GM23338 (cell line): Measurements from ENCODE around the gene EPG5. TPM values are rescaled to one million over a fixed set of nuclear protein-coding genes. Genes with fewer than 3 reads are reported as not detected.

Experiments
- ATAC-seq: fragments of 200-7000 bp; cut with Tn5 transposase; 3 replicates; pipeline ENCODE4 v1.9.1; 2020
- DNase-seq: peaks from one replicate; pipeline ENCODE4 v3.0.0-alpha.2; 2015; ENCODE audit warnings: low spot score
- H2AFZ ChIP-seq: fragments of 200-600 bp; sonication (generic); 2 replicates; pipeline ENCODE4 v1.8.0; 2016; ENCODE audit warnings: antibody characterized with exemption, mild to moderate bottlenecking, moderate library complexity
- H3F3A ChIP-seq: fragments of 200-600 bp; sonication (generic); replicated peaks from 2 replicates; pipeline ENCODE4 v1.8.0; 2017; ENCODE audit warnings: antibody characterized with exemption, mixed run types, low read depth
- H3K27ac ChIP-seq: fragments of 200-600 bp; sonication (generic); 2 replicates; pipeline ENCODE4 v1.6.1; 2016; ENCODE audit warnings: low read depth
- H3K27me3 ChIP-seq: fragments of 200-600 bp; sonication (generic); 2 replicates; pipeline ENCODE4 v1.8.0; 2016; ENCODE audit warnings: mild to moderate bottlenecking, mixed run types, moderate library complexity; ENCODE audit not compliant: insufficient read depth
- H3K36me3 ChIP-seq: fragments of 200-600 bp; sonication (generic); 2 replicates; pipeline ENCODE4 v1.8.0; 2016; ENCODE audit warnings: mild to moderate bottlenecking; ENCODE audit not compliant: insufficient read depth
- H3K4me1 ChIP-seq: fragments of 200-600 bp; sonication (generic); 2 replicates; pipeline ENCODE4 v1.8.0; 2016; ENCODE audit warnings: mild to moderate bottlenecking, moderate library complexity; ENCODE audit not compliant: insufficient read depth
- H3K4me2 ChIP-seq: fragments of 200-600 bp; sonication (generic); 2 replicates; pipeline ENCODE4 v1.7.1; 2017; ENCODE audit warnings: mixed run types
- H3K4me3 ChIP-seq: fragments of 200-600 bp; sonication (generic); 2 replicates; pipeline ENCODE4 v1.6.1; 2016; ENCODE audit warnings: mixed run types
- H3K79me2 ChIP-seq: fragments of 200-600 bp; sonication (generic); replicated peaks from 2 replicates; pipeline ENCODE4 v1.8.0; 2017; ENCODE audit warnings: mild to moderate bottlenecking; ENCODE audit not compliant: insufficient read depth
- H3K9me2 ChIP-seq: fragments of 200-600 bp; sonication (generic); 2 replicates; pipeline ENCODE4 v1.8.0; 2017; ENCODE audit not compliant: insufficient read depth
- H4K20me1 ChIP-seq: fragments of 200-600 bp; sonication (generic); replicated peaks from 2 replicates; pipeline ENCODE4 v1.8.0; 2017; ENCODE audit warnings: mild to moderate bottlenecking; ENCODE audit not compliant: insufficient read depth
- H3K27ac Mint-ChIP-seq: 2 replicates; pipeline ENCODE4 v1.8.0; 2020; ENCODE audit warnings: inconsistent platforms, mild to moderate bottlenecking, moderate library complexity, mixed read lengths
- H3K27me3 Mint-ChIP-seq: 3 replicates; pipeline ENCODE4 v1.8.0; 2022; ENCODE audit warnings: low read depth, mild to moderate bottlenecking, moderate library complexity, mixed read lengths, inconsistent platforms; ENCODE audit not compliant: insufficient read depth, poor library complexity
- H3K36me3 Mint-ChIP-seq: 3 replicates; pipeline ENCODE4 v1.8.0; 2021; ENCODE audit warnings: low read depth, mild to moderate bottlenecking, inconsistent platforms, moderate library complexity, mixed read lengths
- H3K4me1 Mint-ChIP-seq: 3 replicates; pipeline ENCODE4 v1.8.0; 2020; ENCODE audit warnings: mild to moderate bottlenecking, inconsistent platforms, mixed read lengths
- H3K4me3 Mint-ChIP-seq: 3 replicates; pipeline ENCODE4 v1.8.0; 2021; ENCODE audit warnings: moderate library complexity, mild to moderate bottlenecking, inconsistent platforms, mixed read lengths
- H3K9me3 Mint-ChIP-seq: 3 replicates; pipeline ENCODE4 v1.8.0; 2020; ENCODE audit warnings: moderate library complexity, mild to moderate bottlenecking, inconsistent platforms, mixed read lengths
- CREB1 ChIP-seq: fragments of 250-450 bp; sonication (Bioruptor Pico); IDR thresholded peaks from 2 replicates; pipeline ENCODE4 v1.5.0; 2020; ENCODE audit warnings: low read depth, mild to moderate bottlenecking, moderate library complexity
- CTCF ChIP-seq, 2 experiments: fragments of 200-600 bp in 1 of 2; sonication (generic) in 1 of 2; conservative IDR thresholded peaks; 2 replicates each; pipeline versions ENCODE4 v1.5.1 to v1.6.1; 2016 to 2017; ENCODE audit warnings: antibody characterized with exemption in 2 of 2, low read depth in 2 of 2, mild to moderate bottlenecking in 2 of 2, moderate library complexity in 1 of 2
- ETS1 ChIP-seq: IDR thresholded peaks from 2 replicates; pipeline ENCODE4 v1.6.1; 2016; ENCODE audit warnings: antibody characterized with exemption
- EZH2 ChIP-seq: fragments of 200-600 bp; sonication (generic); IDR thresholded peaks from one replicate; pipeline ENCODE4 v1.8.0; 2017; ENCODE audit warnings: antibody characterized with exemption, mild to moderate bottlenecking, low read depth; ENCODE audit not compliant: unreplicated experiment
- EZH2phosphoT487 ChIP-seq: fragments of 200-600 bp; sonication (generic); IDR thresholded peaks from one replicate; pipeline ENCODE4 v1.8.1; 2018; ENCODE audit warnings: antibody characterized with exemption; ENCODE audit not compliant: unreplicated experiment
- JUNB ChIP-seq: IDR thresholded peaks from one replicate; pipeline ENCODE4 v1.6.1; 2016; ENCODE audit warnings: antibody characterized with exemption; ENCODE audit not compliant: unreplicated experiment
- NANOG ChIP-seq: IDR thresholded peaks from 2 replicates; pipeline ENCODE4 v1.6.1; 2016; ENCODE audit warnings: antibody characterized with exemption, borderline replicate concordance
- POLR2AphosphoS5 ChIP-seq: IDR thresholded peaks from 2 replicates; pipeline ENCODE4 v1.6.1; 2016; ENCODE audit warnings: antibody characterized with exemption, low read depth
- REST ChIP-seq: IDR thresholded peaks from one replicate; pipeline ENCODE4 v1.6.1; 2018; ENCODE audit warnings: antibody characterized with exemption; ENCODE audit not compliant: unreplicated experiment
- STAT1 ChIP-seq: IDR thresholded peaks from one replicate; pipeline ENCODE4 v1.6.1; 2016; ENCODE audit warnings: antibody characterized with exemption; ENCODE audit not compliant: unreplicated experiment
- ZNF114 ChIP-seq: fragments of 250-450 bp; sonication (Bioruptor Pico); IDR thresholded peaks from 2 replicates; pipeline ENCODE4 v1.5.0; 2020; ENCODE audit warnings: mild to moderate bottlenecking, moderate library complexity
- ZNF331 ChIP-seq: fragments of 250-450 bp; sonication (Bioruptor Pico); IDR thresholded peaks from 2 replicates; pipeline ENCODE4 v1.5.0; 2020; ENCODE audit warnings: low read depth, mild to moderate bottlenecking, moderate library complexity
- ZNF462 ChIP-seq: fragments of 250-450 bp; sonication (Bioruptor Pico); IDR thresholded peaks from 2 replicates; pipeline ENCODE4 v1.5.0; 2020; ENCODE audit warnings: mild to moderate bottlenecking, moderate library complexity
- polyA plus RNA-seq: library from polyadenylated mRNA; unstranded; fragments of >200 nt; fragmentation: Nextera tagmentation; extraction: Ambion mirVana; gene quantifications from 2 replicates; pipeline ENCODE4 v1.2.1, GENCODE V29; 2016
- total RNA-seq: library from RNA; depleted of rRNA; stranded (reverse); fragments of >200 nt; shearing (Covaris generic); gene quantifications from 2 replicates; pipeline ENCODE4 v1.2.3, GENCODE V29; 2014

Gene EPG5
- total and polyA plus RNA-seq, 2 experiments from 2014 or later = 4.1 to 29.2 TPM

- ATAC-seq (no peak), DNase-seq (no peak)
- Mint-ChIP-seq H3K9me3 (peaks cover 8% of the 10 kb centered on the region; the same call in 2 of the 3 replicates), H3K4me3 (no peak overlapping the region), H3K4me1 (peaks cover 17% of the 10 kb centered on the region), H3K27ac (no peak overlapping the region), H3K27me3 (no peaks in the 10 kb centered on the region), H3K36me3 (no peaks in the 10 kb centered on the region)
- Histone ChIP-seq H3K4me2 (no peak overlapping the region), H3K79me2 (no peaks in the 10 kb centered on the region), H3K27ac (no peak overlapping the region), H2AFZ (no peak overlapping the region), H3K27me3 (no peaks in the 10 kb centered on the region), H3K4me3 (no peak overlapping the region), H3F3A (no peaks in the 10 kb centered on the region), H4K20me1 (no peaks in the 10 kb centered on the region), H3K9me2 (no peaks in the 10 kb centered on the region), H3K36me3 (no peaks in the 10 kb centered on the region), H3K4me1 (peaks cover 8% of the 10 kb centered on the region)
- TF ChIP-seq CTCF (conservative IDR thresholded peaks at IDR 0.05; ENCODE audit: low read depth in 2 of 2) (no peak), CREB1 (CRISPR knock-in tag) (no peak), ETS1 (no peak), ZNF462 (CRISPR knock-in tag) (no peak), ZNF114 (CRISPR knock-in tag) (no peak), STAT1 (no peak), EZH2phosphoT487 (no peak), ZNF331 (CRISPR knock-in tag) (no peak), REST (no peak), POLR2AphosphoS5 (no peak), NANOG (no peak), JUNB (no peak), EZH2 (no peak)
Measured at GRCh38 chr18:46001892-46002291, 34.8 kb upstream of the EPG5 start.
